SIG-M5 treated with dmso at 0.1 percent for 504 hours (cell line): ENCODE results near the gene KIF15.
"Not testable (repeated sequence)": the region's sequence is repeated elsewhere in the genome, so short reads cannot be mapped to it uniquely, and the experiment has no call there.

Experiments used
- DNase-seq: peaks from one replicate; lab custom pipeline; 2025; ENCODE audit not compliant: unreplicated experiment; lab: John Stamatoyannopoulos, UW

Gene KIF15

GRCh38 chr3:44761424-44762169 lies at the start of gene KIF15, which contains the start of gene KIAA1143:
KIF15 (plus strand) TSS chr3:44761794; CDS start chr3:44761866, 72 bp downstream.
KIAA1143 (minus strand) TSS chr3:44761619; CDS start chr3:44761602, 17 bp downstream.
- peak; percentile 93 for DNase-seq

GRCh38 chr3:44712455-44713075 lies 49.0 kb upstream of the KIF15 start, which contains the start of gene ZNF502:
ZNF502 (plus strand) TSS chr3:44712660; CDS start chr3:44720262, 7,602 bp downstream.
- no peak for DNase-seq

GRCh38 chr3:44721231-44722102 lies 40.1 kb upstream of the KIF15 start:
- DNase-seq = no peak

- DNase-seq = no peak
These were observed 39.5 kb upstream of the KIF15 start for GRCh38 chr3:44722103-44722401.

- DNase-seq = no peak
These were observed 32.1 kb upstream of the KIF15 start, which contains the start of gene ZNF501 for GRCh38 chr3:44729384-44729910. ZNF501 (plus strand) TSS chr3:44729635; CDS start chr3:44734422, 4,787 bp downstream.

- no peak for DNase-seq
These were observed 26.9 kb upstream of the KIF15 start for GRCh38 chr3:44734646-44735168.

- DNase-seq = peak; percentile 4
These were observed 532 bp upstream of the KIF15 start for GRCh38 chr3:44761101-44761423.

- peak; percentile 43 for DNase-seq
These were observed 630 bp downstream of the KIF15 start for GRCh38 chr3:44762170-44762677.

- DNase-seq = no peak
These were observed 1.1 kb downstream of the KIF15 start for GRCh38 chr3:44762690-44763089.

GRCh38 chr3:44764248-44764647 lies 2.7 kb downstream of the KIF15 start:
- no peak for DNase-seq

- DNase-seq = no peak
These were observed 10.0 kb downstream of the KIF15 start for GRCh38 chr3:44771424-44772098.

GRCh38 chr3:44772099-44772442 lies 10.5 kb downstream of the KIF15 start:
- DNase-seq = no peak

GRCh38 chr3:44782891-44783290 lies 21.3 kb downstream of the KIF15 start:
- DNase-seq = no peak

GRCh38 chr3:44795197-44795596 lies 33.6 kb downstream of the KIF15 start:
- no peak for DNase-seq

- peak; percentile 37 for DNase-seq
These were observed 40.4 kb downstream of the KIF15 start for GRCh38 chr3:44802011-44802410.

- no peak for DNase-seq
These were observed 41.7 kb downstream of the KIF15 start for GRCh38 chr3:44803298-44803697.

GRCh38 chr3:44805960-44806359 lies 44.4 kb downstream of the KIF15 start:
- no peak for DNase-seq

- DNase-seq = no peak
These were observed 53.2 kb downstream of the KIF15 start for GRCh38 chr3:44814751-44815150.

GRCh38 chr3:44816334-44816733 lies 54.7 kb downstream of the KIF15 start:
- not testable (repeated sequence) for DNase-seq

GRCh38 chr3:44821206-44821605 lies 59.6 kb downstream of the KIF15 start:
- not testable (repeated sequence) for DNase-seq
